PC-3 (cell line): ENCODE results near the gene IPMK. TPM values are rescaled to one million over a fixed set of nuclear protein-coding genes. Genes with fewer than 3 reads are reported as not detected.
"Not testable (repeated sequence)": the region's sequence is repeated elsewhere in the genome, so short reads cannot be mapped to it uniquely, and the experiment has no call there.

Experiments
- ATAC-seq: fragments of 200-7000 bp; cut with Tn5 transposase; 2 replicates; pipeline ENCODE4 v1.9.1; 2020; ENCODE audit warnings: mild to moderate bottlenecking, moderate library complexity
- BruUV-seq: library from RNA; stranded (reverse); fragments of 400-500 nt; replicated peaks from 2 replicates; lab custom pipeline; 2021; lab: Mats Ljungman, UMichigan
- CTCF ChIA-PET: fragments of 300-600 bp; sonication (Branson Sonifier 250); formaldehyde crosslinking; loops from one replicate; lab custom pipeline; 2022; ENCODE audit warnings: antibody characterized with exemption; lab: Charles Lee
- POLR2A ChIA-PET: fragments of 300-600 bp; sonication (Branson Sonifier 250); formaldehyde crosslinking; loops from one replicate; lab custom pipeline; 2022; ENCODE audit warnings: antibody characterized with exemption; ENCODE audit not compliant: unreplicated experiment; lab: Charles Lee
- DNase-seq: peaks from one replicate; pipeline ENCODE4 v3.0.0-alpha.2; 2015
- H2AFZ ChIP-seq: fragments of 300-600 bp; sonication (generic); 2 replicates; pipeline ENCODE4 v1.6.0; 2016; ENCODE audit warnings: antibody characterized with exemption, low read length
- H3F3A ChIP-seq: fragments of 300-600 bp; sonication (generic); one replicate; pipeline ENCODE4 v1.6.0; 2017; ENCODE audit warnings: antibody characterized with exemption, low read length, control low read depth, mild to moderate bottlenecking; ENCODE audit not compliant: unreplicated experiment
- H3K27ac ChIP-seq: fragments of 300-600 bp; sonication (generic); 2 replicates; pipeline ENCODE4 v1.5.1; 2016; ENCODE audit warnings: mild to moderate bottlenecking, low read length
- H3K27me3 ChIP-seq: fragments of 300-600 bp; sonication (generic); 2 replicates; pipeline ENCODE4 v1.6.1; 2016; ENCODE audit warnings: low read length, mixed read lengths
- H3K36me3 ChIP-seq: fragments of 300-600 bp; sonication (generic); 2 replicates; pipeline ENCODE4 v1.6.1; 2016; ENCODE audit warnings: low read depth, mixed run types, low read length, mixed read lengths
- H3K4me1 ChIP-seq: fragments of 300-600 bp; sonication (generic); 2 replicates; pipeline ENCODE4 v1.5.1; 2016; ENCODE audit warnings: low read length; ENCODE audit not compliant: insufficient read depth
- H3K4me2 ChIP-seq: fragments of 300-600 bp; sonication (generic); 2 replicates; pipeline ENCODE4 v1.6.0; 2016; ENCODE audit warnings: low read length
- H3K4me3 ChIP-seq: fragments of 300-600 bp; sonication (generic); 2 replicates; pipeline ENCODE4 v1.5.1; 2016; ENCODE audit warnings: mild to moderate bottlenecking, low read length, mixed read lengths
- H3K79me2 ChIP-seq: fragments of 300-600 bp; sonication (generic); 2 replicates; pipeline ENCODE4 v1.6.1; 2017; ENCODE audit warnings: low read length, mixed read lengths
- H3K9ac ChIP-seq: fragments of 300-600 bp; sonication (generic); 2 replicates; pipeline ENCODE4 v1.6.0; 2016; ENCODE audit warnings: mild to moderate bottlenecking, low read length
- H3K9me2 ChIP-seq: fragments of 300-600 bp; sonication (generic); replicated peaks from 2 replicates; pipeline ENCODE4 v1.6.1; 2016; ENCODE audit warnings: mixed run types, low read length, mixed read lengths
- H3K9me3 ChIP-seq: fragments of 300-600 bp; sonication (generic); 2 replicates; pipeline ENCODE4 v1.6.1; 2016; ENCODE audit warnings: low read length, mixed read lengths
- H4K20me1 ChIP-seq: fragments of 300-600 bp; sonication (generic); 2 replicates; pipeline ENCODE4 v1.6.1; 2016; ENCODE audit warnings: low read length, mixed read lengths
- EZH2 ChIP-seq: fragments of 300-600 bp; sonication (generic); IDR thresholded peaks from one replicate; pipeline ENCODE4 v1.6.1; 2017; ENCODE audit warnings: antibody characterized with exemption, mild to moderate bottlenecking, low read length; ENCODE audit not compliant: unreplicated experiment
- EZH2phosphoT487 ChIP-seq: fragments of 300-600 bp; sonication (generic); IDR thresholded peaks from 2 replicates; pipeline ENCODE4 v1.6.1; 2018; ENCODE audit warnings: mild to moderate bottlenecking, antibody characterized with exemption, low read length, borderline replicate concordance
- intact Hi-C: fragments of 100-400 bp; cut with micrococcal nuclease; formaldehyde crosslinking; loops from 2 replicates; pipeline ENCODE4 v1.9.0; 2023
- total RNA-seq: library from RNA; depleted of rRNA; stranded (reverse); fragments of >200 nt; gene quantifications from 2 replicates; pipeline ENCODE4 v1.2.3, GENCODE V29; 2014
- TF ChIP-seq, protein P1 (sequence below): fragments of 300-600 bp; sonication (generic); conservative IDR thresholded peaks from 2 replicates; pipeline ENCODE4 v1.5.1; 2017; ENCODE audit warnings: antibody characterized with exemption, low read depth, mild to moderate bottlenecking, low read length

IPMK gene
- total RNA-seq, 1 experiment from 2014 or later = 7.1 TPM

DNA sequence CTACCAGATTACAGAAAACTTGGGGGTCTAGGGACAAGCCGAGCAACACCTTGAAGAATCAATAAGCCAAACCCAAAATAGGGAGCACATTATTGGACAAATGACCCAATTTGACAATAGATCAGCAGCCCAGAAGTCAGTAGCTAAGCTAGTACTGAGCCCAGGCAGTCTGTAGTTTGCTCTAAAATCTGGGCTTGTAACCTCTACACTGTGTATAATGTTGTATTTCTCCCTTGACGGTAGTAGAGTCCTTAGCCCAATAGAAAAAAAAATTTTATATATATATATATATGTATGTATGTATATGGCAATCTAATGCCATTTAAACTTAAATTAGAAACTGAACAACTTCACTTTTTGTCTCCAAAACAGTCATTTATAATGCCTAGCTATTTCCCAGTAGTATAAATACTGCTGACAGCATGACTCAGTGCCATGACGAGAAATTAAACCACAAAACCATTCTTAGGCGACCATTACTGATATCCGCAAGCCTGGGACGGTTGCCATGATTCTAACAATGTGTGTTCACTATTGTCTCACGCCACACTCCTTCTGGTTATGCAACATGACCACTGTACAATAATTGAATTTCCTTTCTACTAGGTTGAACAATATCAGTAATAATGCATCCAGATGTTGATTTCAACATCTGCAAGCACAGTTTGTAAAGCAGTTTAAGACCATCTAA, 110.5 kb downstream of the IPMK start:
- CTCF ChIA-PET = interaction anchor here (0.6 kb wide), 1 partner anchor 360 kb away, joined by 3 read pairs; no protein-coding TSS in a partner anchor
- intact Hi-C loops = loop anchor here (5.0 kb wide), 1 partner anchor 135 kb away; no protein-coding TSS in a partner anchor

DNA sequence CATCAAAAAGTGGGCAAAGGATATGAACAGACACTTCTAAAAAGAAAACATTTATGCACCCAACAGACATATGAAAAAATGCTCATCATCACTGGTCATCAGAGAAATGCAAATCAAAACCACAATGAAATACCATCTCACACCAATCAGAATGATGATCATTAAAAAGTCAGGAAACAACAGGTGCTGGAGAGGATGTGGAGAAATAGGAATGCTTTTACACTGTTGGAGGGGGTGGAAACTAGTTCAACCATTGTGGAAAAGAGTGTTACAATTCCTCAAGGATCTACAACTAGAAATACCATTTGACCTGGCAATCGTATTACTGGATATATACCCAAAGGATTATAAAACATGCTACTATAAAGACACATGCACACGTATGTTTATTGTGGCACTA, 111.8 kb downstream of the IPMK start:
- H3K4me1 ChIP-seq = peaks cover 15% of the 10 kb centered on the region
- H4K20me1 ChIP-seq, H3K27me3 ChIP-seq, H3K9ac ChIP-seq, H3K79me2 ChIP-seq, BruUV-seq, H2AFZ ChIP-seq, POLR2A ChIA-PET, ATAC-seq, H3K36me3 ChIP-seq, H3K4me3 ChIP-seq, H3K4me2 ChIP-seq, H3F3A ChIP-seq, DNase-seq, H3K9me3 ChIP-seq, H3K9me2 ChIP-seq, H3K27ac ChIP-seq, CTCF ChIA-PET: not testable (repeated sequence)
- intact Hi-C loops = loop anchor here (5.0 kb wide), 1 partner anchor 134 kb away; no protein-coding TSS in a partner anchor

More for the DNA sequence above, 110.5 kb downstream of the IPMK start:
- Histone ChIP-seq H3F3A (no peaks in the 10 kb centered on the region), H3K9me3 (no peaks in the 10 kb centered on the region), H3K79me2 (no peaks in the 10 kb centered on the region), H4K20me1 (no peaks in the 10 kb centered on the region), H3K27ac (peak overlapping the region; percentile 18; the same call in 1 of the 2 replicates), H3K4me3 (no peak overlapping the region), H2AFZ (no peak overlapping the region), H3K4me1 (peaks cover 15% of the 10 kb centered on the region), H3K27me3 (peaks cover 9% of the 10 kb centered on the region; the same call in 1 of the 2 replicates), H3K36me3 (no peaks in the 10 kb centered on the region), H3K4me2 (0 out of 2 replicates have a peak overlapping the region, but pooled peaks have one; percentile 18), H3K9ac (no peak overlapping the region), H3K9me2 (no peaks in the 10 kb centered on the region)
- DNase-seq (peak; percentile 99), ATAC-seq (peak; percentile 90)
- POLR2A ChIA-PET = interaction anchor here (0.5 kb wide), 2 partner anchors 85 to 534 kb away, joined by 3 to 4 read pairs; no protein-coding TSS in a partner anchor
- TF ChIP-seq, protein P1, sequence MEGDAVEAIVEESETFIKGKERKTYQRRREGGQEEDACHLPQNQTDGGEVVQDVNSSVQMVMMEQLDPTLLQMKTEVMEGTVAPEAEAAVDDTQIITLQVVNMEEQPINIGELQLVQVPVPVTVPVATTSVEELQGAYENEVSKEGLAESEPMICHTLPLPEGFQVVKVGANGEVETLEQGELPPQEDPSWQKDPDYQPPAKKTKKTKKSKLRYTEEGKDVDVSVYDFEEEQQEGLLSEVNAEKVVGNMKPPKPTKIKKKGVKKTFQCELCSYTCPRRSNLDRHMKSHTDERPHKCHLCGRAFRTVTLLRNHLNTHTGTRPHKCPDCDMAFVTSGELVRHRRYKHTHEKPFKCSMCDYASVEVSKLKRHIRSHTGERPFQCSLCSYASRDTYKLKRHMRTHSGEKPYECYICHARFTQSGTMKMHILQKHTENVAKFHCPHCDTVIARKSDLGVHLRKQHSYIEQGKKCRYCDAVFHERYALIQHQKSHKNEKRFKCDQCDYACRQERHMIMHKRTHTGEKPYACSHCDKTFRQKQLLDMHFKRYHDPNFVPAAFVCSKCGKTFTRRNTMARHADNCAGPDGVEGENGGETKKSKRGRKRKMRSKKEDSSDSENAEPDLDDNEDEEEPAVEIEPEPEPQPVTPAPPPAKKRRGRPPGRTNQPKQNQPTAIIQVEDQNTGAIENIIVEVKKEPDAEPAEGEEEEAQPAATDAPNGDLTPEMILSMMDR = no peak
- TF ChIP-seq EZH2phosphoT487 = no peak
- TF ChIP-seq EZH2 = no peak
- no TSS peak for BruUV-seq

DNA sequence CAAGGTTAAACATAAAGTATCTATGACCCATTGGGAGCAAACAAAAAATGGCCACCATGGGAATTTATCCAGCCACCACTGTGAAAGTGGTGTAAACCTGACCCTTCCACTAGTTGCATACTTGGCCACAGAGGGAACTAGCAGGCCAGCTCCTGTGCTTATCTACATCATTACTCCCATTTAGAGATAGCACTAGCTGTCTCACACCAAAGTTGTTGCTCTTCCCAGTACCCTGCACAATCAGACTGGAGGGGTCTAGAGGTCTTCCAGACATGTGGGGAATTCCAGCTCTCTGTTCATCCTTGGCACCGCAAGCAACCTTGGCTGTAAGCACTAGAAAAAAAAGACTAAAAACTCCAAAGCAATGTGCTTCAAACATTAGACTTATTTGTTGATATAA, 113.9 kb downstream of the IPMK start:
- Histone ChIP-seq H3K4me2 (no peak overlapping the region), H3K9me2 (no peaks in the 10 kb centered on the region), H3K36me3 (no peaks in the 10 kb centered on the region), H3K9me3 (no peaks in the 10 kb centered on the region), H4K20me1 (no peaks in the 10 kb centered on the region), H3K9ac (no peak overlapping the region), H3K27me3 (0 out of 2 replicates have a peak, but pooled peaks cover 5% of the 10 kb centered on the region), H3K4me3 (no peak overlapping the region), H2AFZ (no peak overlapping the region), H3K4me1 (peaks cover 15% of the 10 kb centered on the region), H3F3A (no peaks in the 10 kb centered on the region), H3K27ac (no peak overlapping the region), H3K79me2 (no peaks in the 10 kb centered on the region)
- TF ChIP-seq EZH2phosphoT487 = no peak
- ChIA-PET CTCF (interaction anchor here (1.5 kb wide), 1 partner anchor 574 kb away, joined by 3 read pairs; no protein-coding TSS in a partner anchor), POLR2A (no interaction called here)
- intact Hi-C loops = loop anchor here (2.0 to 5.0 kb wide), 3 partner anchors 305 to 816 kb away; no protein-coding TSS in a partner anchor
- no peak for ATAC-seq
- DNase-seq = no peak
- no TSS peak for BruUV-seq
